ENCODE data around the gene COL19A1.

- no peak for TF ChIP-seq ZNF274 (IDR thresholded peaks at IDR 0.05; ENCODE audit: low read depth, low read length)
- no peak for TF ChIP-seq YY1 (IDR thresholded peaks at IDR 0.05; ENCODE audit: insufficient read depth, insufficient read length)
Observed at GRCh38 chr6:70175770-70176169, 309.4 kb downstream of the COL19A1 start.

Data from NT2/D1 (cell line).